Lower leg skin (tissue), 3 donors: Measurements from ENCODE around the gene TRMT61A.

Experiments
- POLR2A ChIP-seq, 2 donors: fragments of 450-650 bp; IDR thresholded peaks; one replicate each; pipeline ENCODE4 v1.6.1; 2016 to 2017; ENCODE audit warnings: antibody characterized with exemption in 2 of 2, mild to moderate bottlenecking in 1 of 2, moderate library complexity in 1 of 2
- TF ChIP-seq, protein P1 (sequence below), 3 donors: fragments of 450-650 bp; IDR thresholded peaks; one replicate each; pipeline ENCODE4 v1.5.1; 2016; ENCODE audit warnings: antibody characterized with exemption in 3 of 3, mild to moderate bottlenecking in 3 of 3, moderate library complexity in 2 of 3

DNA sequence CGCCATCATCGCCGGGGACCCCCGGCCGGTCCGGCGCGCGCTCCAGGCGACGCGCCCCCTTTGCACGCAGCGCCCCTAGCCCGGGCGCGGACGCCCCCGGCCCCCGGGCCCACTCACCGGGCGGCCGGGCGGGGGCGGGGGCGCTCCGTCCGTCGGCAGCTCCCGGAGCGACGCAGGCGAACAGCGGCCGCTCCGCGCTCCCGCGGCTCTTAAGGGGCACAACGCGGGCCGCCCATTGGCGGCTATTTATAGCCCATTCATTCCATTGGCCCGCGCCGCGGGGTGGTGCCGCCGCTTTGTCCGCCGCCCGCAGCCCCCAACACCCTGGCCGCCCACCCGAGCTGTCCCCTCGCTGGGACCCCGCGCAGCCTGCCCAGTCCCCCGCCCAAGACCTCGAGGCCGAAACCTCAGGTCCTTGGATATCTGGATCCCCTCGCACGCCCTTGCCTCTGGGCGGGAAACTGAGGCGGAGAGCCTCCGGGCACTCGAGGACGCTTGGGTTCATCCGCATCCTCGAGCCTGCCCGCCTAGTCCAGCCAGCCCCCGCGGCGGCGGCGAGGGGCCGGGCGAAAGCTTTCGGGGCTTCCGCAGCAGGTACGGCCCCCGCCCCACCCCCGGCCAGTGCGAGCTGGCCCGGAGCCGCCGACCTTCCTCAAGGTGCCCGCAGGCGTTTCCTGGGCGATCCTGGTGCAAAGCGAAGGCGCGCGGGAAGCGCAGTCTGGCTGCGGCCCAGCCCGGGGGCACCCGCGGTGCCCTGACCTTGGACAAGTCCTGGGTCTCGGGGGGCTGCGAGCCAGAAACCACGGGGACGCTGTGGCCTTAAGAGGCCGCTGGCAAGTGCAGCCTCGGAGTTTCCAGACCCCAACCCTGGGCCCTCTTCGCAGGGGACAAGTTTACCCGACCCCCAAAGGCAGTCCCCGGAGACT is 6.1 kb upstream of the TRMT61A start, which contains the start of gene CKB:
- TF ChIP-seq, protein P1, sequence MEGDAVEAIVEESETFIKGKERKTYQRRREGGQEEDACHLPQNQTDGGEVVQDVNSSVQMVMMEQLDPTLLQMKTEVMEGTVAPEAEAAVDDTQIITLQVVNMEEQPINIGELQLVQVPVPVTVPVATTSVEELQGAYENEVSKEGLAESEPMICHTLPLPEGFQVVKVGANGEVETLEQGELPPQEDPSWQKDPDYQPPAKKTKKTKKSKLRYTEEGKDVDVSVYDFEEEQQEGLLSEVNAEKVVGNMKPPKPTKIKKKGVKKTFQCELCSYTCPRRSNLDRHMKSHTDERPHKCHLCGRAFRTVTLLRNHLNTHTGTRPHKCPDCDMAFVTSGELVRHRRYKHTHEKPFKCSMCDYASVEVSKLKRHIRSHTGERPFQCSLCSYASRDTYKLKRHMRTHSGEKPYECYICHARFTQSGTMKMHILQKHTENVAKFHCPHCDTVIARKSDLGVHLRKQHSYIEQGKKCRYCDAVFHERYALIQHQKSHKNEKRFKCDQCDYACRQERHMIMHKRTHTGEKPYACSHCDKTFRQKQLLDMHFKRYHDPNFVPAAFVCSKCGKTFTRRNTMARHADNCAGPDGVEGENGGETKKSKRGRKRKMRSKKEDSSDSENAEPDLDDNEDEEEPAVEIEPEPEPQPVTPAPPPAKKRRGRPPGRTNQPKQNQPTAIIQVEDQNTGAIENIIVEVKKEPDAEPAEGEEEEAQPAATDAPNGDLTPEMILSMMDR (IDR thresholded peaks at IDR 0.05) = no peak
- TF ChIP-seq POLR2A (IDR thresholded peaks at IDR 0.05) = no peak
